ENCODE data around the gene FIS1.

DNA sequence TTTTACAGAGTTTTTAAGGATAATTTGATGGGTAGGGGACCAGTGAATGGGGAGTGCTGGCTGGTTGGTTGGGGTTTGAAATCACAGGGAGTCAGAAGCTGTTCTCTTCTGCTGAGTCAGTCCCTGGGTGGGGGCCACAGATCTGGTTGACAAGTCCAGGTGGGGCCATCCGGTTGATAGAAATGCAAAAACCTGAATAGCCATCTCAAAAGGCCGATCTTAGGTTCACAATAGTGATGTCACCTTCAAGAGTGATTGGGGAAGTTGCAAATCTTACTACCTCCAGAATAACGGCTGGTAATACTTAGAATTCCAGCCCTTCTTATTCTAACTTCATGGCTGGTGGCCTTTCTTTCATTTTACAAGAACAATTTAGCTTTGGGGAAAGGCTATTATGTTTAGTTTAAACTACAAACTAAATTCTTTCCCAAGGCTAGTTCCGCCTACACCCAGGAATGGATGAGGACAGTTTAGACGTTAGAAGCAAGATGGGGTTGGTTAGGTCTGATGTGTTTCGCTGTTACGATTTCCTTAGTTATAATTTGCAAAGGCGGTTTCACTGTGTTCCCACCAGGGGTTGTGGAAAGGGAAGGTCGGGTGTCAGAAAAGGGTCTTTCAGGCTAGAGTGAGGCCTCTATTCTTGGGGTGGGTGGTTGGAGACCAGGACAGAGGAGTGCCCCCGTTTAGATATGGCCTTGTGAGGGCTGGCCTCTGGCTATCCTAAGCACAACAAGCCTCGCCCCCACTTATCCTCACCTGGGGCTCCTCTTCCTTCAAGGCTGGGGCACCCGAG lies 49.4 kb upstream of the FIS1 start:
- TF ChIP-seq CTCF (conservative IDR thresholded peaks at IDR 0.05): no peak
- no peak for TF ChIP-seq ZFX (IDR thresholded peaks at IDR 0.05)
